ENCODE measurements around the gene WNT7A.

Gene WNT7A

GRCh38 chr3:13878281-13879101 is 1.4 kb downstream of the WNT7A start:
- H3K4me3 ChIP-seq (ENCODE audit: low read depth, low read length): no peak overlapping the region
- TF ChIP-seq CTCF (IDR thresholded peaks at IDR 0.05; ENCODE audit: low read depth, low read length): no peak
- no peak for DNase-seq (ENCODE audit: low read depth, low spot score)
- in situ Hi-C loops (cut with HindIII; ENCODE audit: low sequenced_read_pairs): no loop called here

- TF ChIP-seq CTCF (IDR thresholded peaks at IDR 0.05; ENCODE audit: low read depth, low read length): no peak
- H3K4me3 ChIP-seq (ENCODE audit: low read depth, low read length): no peak overlapping the region
- in situ Hi-C loops (cut with HindIII; ENCODE audit: low sequenced_read_pairs): no loop called here
- no peak for DNase-seq (ENCODE audit: low read depth, low spot score)
Observed at GRCh38 chr3:13877911-13878280, 2.0 kb downstream of the WNT7A start.

- in situ Hi-C loops (cut with HindIII; ENCODE audit: low sequenced_read_pairs): no loop called here
- TF ChIP-seq CTCF (IDR thresholded peaks at IDR 0.05; ENCODE audit: low read depth, low read length): no peak
- H3K4me3 ChIP-seq (ENCODE audit: low read depth, low read length): no peak overlapping the region
- no peak for DNase-seq (ENCODE audit: low read depth, low spot score)
Observed at GRCh38 chr3:13876451-13877100, 3.3 kb downstream of the WNT7A start.

- DNase-seq (ENCODE audit: low read depth, low spot score): no peak
- in situ Hi-C loops (cut with HindIII; ENCODE audit: low sequenced_read_pairs): no loop called here
- H3K4me3 ChIP-seq (ENCODE audit: low read depth, low read length): no peak overlapping the region
- TF ChIP-seq CTCF (IDR thresholded peaks at IDR 0.05; ENCODE audit: low read depth, low read length): no peak
Observed at GRCh38 chr3:13874891-13875290, 5.0 kb downstream of the WNT7A start.

- no peak overlapping the region for H3K4me3 ChIP-seq (ENCODE audit: low read depth, low read length)
- DNase-seq (ENCODE audit: low read depth, low spot score): no peak
- in situ Hi-C loops (cut with HindIII; ENCODE audit: low sequenced_read_pairs): no loop called here
- no peak for TF ChIP-seq CTCF (IDR thresholded peaks at IDR 0.05; ENCODE audit: low read depth, low read length)
Observed at GRCh38 chr3:13873818-13874217, 6.1 kb downstream of the WNT7A start.

GRCh38 chr3:13872451-13872850 is 7.4 kb downstream of the WNT7A start:
- in situ Hi-C loops (cut with HindIII; ENCODE audit: low sequenced_read_pairs): no loop called here

More at GRCh38 chr3:13872451-13872850, 7.4 kb downstream of the WNT7A start:
- DNase-seq (ENCODE audit: low read depth, low spot score): no peak
- no peak for TF ChIP-seq CTCF (IDR thresholded peaks at IDR 0.05; ENCODE audit: low read depth, low read length)
- H3K4me3 ChIP-seq (ENCODE audit: low read depth, low read length): no peak overlapping the region
